Spleen (tissue), 13 donors: ENCODE results near the gene ECD. TPM values are rescaled to one million over a fixed set of nuclear protein-coding genes. Genes with fewer than 3 reads are reported as not detected.
A peak's percentile ranks its signal among the peaks of the same experiment; 100 is the strongest.

Experiments
- DNase-seq: peaks from one replicate; pipeline ENCODE4 v3.0.0-alpha.2; 2020
- H3K27ac ChIP-seq, 8 donors: fragments of 200-600 bp; sonication (generic) in 7 of 8; 1 replicate in 4 of 8; 2 replicates in 4 of 8; pipeline versions ENCODE4 v1.5.0 to v1.8.0; 2016 to 2021; ENCODE audit warnings: inconsistent platforms in 4 of 8, mild to moderate bottlenecking in 4 of 8, moderate library complexity in 1 of 8
- H3K27me3 ChIP-seq, 7 donors: fragments of 200-600 bp; sonication (generic) in 6 of 7; replicated peaks in 1 of 7; 1 replicate in 4 of 7; 2 replicates in 3 of 7; pipeline versions ENCODE4 v1.5.0 to v1.8.0; 2016 to 2021; ENCODE audit warnings: inconsistent platforms in 3 of 7, mild to moderate bottlenecking in 1 of 7
- H3K36me3 ChIP-seq, 6 donors: fragments of 200-600 bp; sonication (generic) in 5 of 6; 1 replicate in 4 of 6; 2 replicates in 2 of 6; pipeline versions ENCODE4 v1.5.0 to v1.8.0; 2016 to 2021; ENCODE audit warnings: inconsistent platforms in 2 of 6
- H3K4me1 ChIP-seq, 6 donors: fragments of 200-600 bp; sonication (generic) in 5 of 6; 1 replicate in 3 of 6; 2 replicates in 3 of 6; pipeline versions ENCODE4 v1.5.0 to v1.8.0; 2016 to 2021; ENCODE audit warnings: inconsistent platforms in 3 of 6
- H3K4me3 ChIP-seq, 8 donors: fragments of 200-600 bp; sonication (generic) in 7 of 8; 1 replicate in 4 of 8; 2 replicates in 4 of 8; pipeline versions ENCODE4 v1.5.0 to v1.8.0; 2016 to 2021; ENCODE audit warnings: inconsistent platforms in 4 of 8, mild to moderate bottlenecking in 4 of 8, moderate library complexity in 2 of 8
- H3K9me3 ChIP-seq, 8 donors: fragments of 200-600 bp; sonication (generic) in 7 of 8; 1 replicate in 4 of 8; 2 replicates in 4 of 8; pipeline versions ENCODE4 v1.5.0 to v1.8.0; 2016 to 2021; ENCODE audit warnings: inconsistent platforms in 4 of 8
- CTCF ChIP-seq, 11 experiments: fragments of 200-600 bp in 7 of 11; fragments of 450-650 bp in 4 of 11; sonication (generic) in 4 of 11; IDR thresholded peaks in 8 of 11; conservative IDR thresholded peaks in 3 of 11; 1 replicate in 7 of 11; 2 replicates in 4 of 11; pipeline versions ENCODE4 v1.4.0 to v1.8.0; 2016 to 2021; ENCODE audit warnings: antibody characterized with exemption in 11 of 11, inconsistent platforms in 4 of 11, mild to moderate bottlenecking in 1 of 11
- POLR2A ChIP-seq, 3 donors: fragments of 450-650 bp; IDR thresholded peaks; one replicate each; pipeline ENCODE4 v1.5.1; 2017; ENCODE audit warnings: antibody characterized with exemption in 3 of 3, mild to moderate bottlenecking in 1 of 3
- POLR2AphosphoS5 ChIP-seq, 3 donors: sonication (generic); formaldehyde crosslinking; IDR thresholded peaks; one replicate each; pipeline ENCODE4 v1.5.1; 2017; ENCODE audit warnings: antibody characterized with exemption in 3 of 3
- WGBS, 5 donors: extraction: QIAGEN DNeasy Blood & Tissue Kit in 3 of 5; methylation state at CpG; one replicate each; pipeline versions ENCODE4 v1.1.5 to v1.1.7; 2013 to 2018; 5-methylcytosine and 5-hydroxymethylcytosine counted together
- intact Hi-C: fragments of 100-400 bp; cut with DNase I; formaldehyde crosslinking; loops from one replicate; pipeline ENCODE4 v1.15.0; 2023; ENCODE audit warnings: low total_unique reads
- long read RNA-seq, 2 donors: transcript quantifications; one replicate each; lab custom pipeline, GENCODE V29; 2026
- polyA plus RNA-seq, 3 donors: library from polyadenylated mRNA; stranded (reverse); fragments of 200-250 nt; gene quantifications; one replicate each; pipeline ENCODE4 v1.2.1, GENCODE V29; 2013
- total RNA-seq, 7 donors: library from RNA; depleted of rRNA in 3 of 7; stranded (reverse); fragments of >200 nt in 3 of 7; fragmentation: NEBNext Ultra II Directional in 4 of 7; extraction: Animal tissue kit (Norgen Biotek cat#: 25700) in 4 of 7; gene quantifications; one replicate each; pipeline versions ENCODE4 v1.1.0 to v1.2.1, GENCODE V29; 2016 to 2021
- donor health status: healthy with polysubstance abuse.
- donor health status: DM: no; HTN: no; CAD: no; lungs with moderate emphysema.
- donor health status: DM: no; HTN: no; CAD: no.
- donor health status: Bipolar disorder and iron deficiency.
- donor health status: healthy.
- donor health status: DM: no; HTN: no; CAD: no.
- donor health status: DM: yes; HTN: yes; CAD: no.

ECD gene
- total RNA-seq: 10 to 100 TPM; 24.9 to 37.8 (median 32.1) TPM
- polyA plus RNA-seq: 1 to 10 TPM; 7.3 to 9.8 (median 9.2) TPM
- long read RNA-seq, donor 1, partial matches to known transcripts: 0 of 4 reads
- long read RNA-seq, donor 1, other reads (novel, unspliced or antisense): 0 of 4 reads
- long read RNA-seq, donor 2, partial matches to known transcripts: 0 of 3 reads
- long read RNA-seq, donor 2, other reads (novel, unspliced or antisense): 0 of 3 reads

GRCh38 chr10:73167783-73168464 is at the start of gene ECD, which contains the start of gene FAM149B1:
TSS of gene ECD (minus strand) at chr10:73168008. CDS start at chr10:73163937, 4,071 bp downstream.
TSS of gene FAM149B1 (plus strand) at chr10:73168119. CDS start at chr10:73168340, 221 bp downstream.
- Histone ChIP-seq H3K36me3 (peaks cover 0 to 29% (median 6%) of the 10 kb centered on the region in 6 donors), H3K4me1 (peaks cover 34 to 68% (median 57%) of the 10 kb centered on the region in 6 donors), H3K27me3 (no peaks in the 10 kb centered on the region), H3K4me3 (peak within 1 kb of the TSS; percentile 66 to 93 (median 84)), H3K9me3 (no peaks in the 10 kb centered on the region), H3K27ac (peak within 1 kb of the TSS; percentile 93 to 97 (median 96))
- DNase-seq: peak; percentile 97
- TF ChIP-seq CTCF (IDR thresholded peaks at IDR 0.05 in 8 of 11, conservative IDR thresholded peaks at IDR 0.05 in 3 of 11) (peak in 8 of 11 experiments; percentile 30 to 51 (median 42)), POLR2A (IDR thresholded peaks at IDR 0.05) (peak; percentile 80 to 86 (median 86)), POLR2AphosphoS5 (IDR thresholded peaks at IDR 0.05) (peak; percentile 98 to 99 (median 99))
- intact Hi-C loops: no loop called here
- WGBS, 5 donors: 0 to 1% (median 0%) methylated on average over 34 to 49 of the region's 49 CpGs

- no peaks in the 10 kb centered on the region for H3K4me1 ChIP-seq
- H3K27me3 ChIP-seq: no peaks in the 10 kb centered on the region
- WGBS, 5 donors: 94 to 100% (median 97%) methylated on average over 1 of the region's 1 CpG
- no peak overlapping the region for H3K4me3 ChIP-seq
- H3K27ac ChIP-seq: no peak overlapping the region
- peaks cover 0 to 73% (median 26%) of the 10 kb centered on the region in 6 donors for H3K36me3 ChIP-seq
- intact Hi-C loops: no loop called here
- no peaks in the 10 kb centered on the region for H3K9me3 ChIP-seq
- TF ChIP-seq POLR2A (IDR thresholded peaks at IDR 0.05): no peak
- no peak for TF ChIP-seq CTCF (IDR thresholded peaks at IDR 0.05 in 8 of 11, conservative IDR thresholded peaks at IDR 0.05 in 3 of 11)
- DNase-seq: no peak
Observed at GRCh38 chr10:73215749-73216148, 47.9 kb upstream of the ECD start.

GRCh38 chr10:73211106-73211811 is 43.5 kb upstream of the ECD start:
- intact Hi-C loops: no loop called here
- WGBS, 5 donors: 83 to 93% (median 84%) methylated on average over 4 of the region's 4 CpGs
- Histone ChIP-seq H3K27me3 (no peaks in the 10 kb centered on the region), H3K36me3 (peaks cover 0 to 75% (median 19%) of the 10 kb centered on the region in 6 donors), H3K27ac (no peak overlapping the region), H3K9me3 (peaks cover 0 to 3% (median 0%) of the 10 kb centered on the region in 8 donors), H3K4me3 (no peak overlapping the region), H3K4me1 (no peaks in the 10 kb centered on the region)
- DNase-seq: no peak
- TF ChIP-seq POLR2A (IDR thresholded peaks at IDR 0.05) (no peak), POLR2AphosphoS5 (IDR thresholded peaks at IDR 0.05) (no peak), CTCF (IDR thresholded peaks at IDR 0.05 in 8 of 11, conservative IDR thresholded peaks at IDR 0.05 in 3 of 11) (no peak)
